ENCODE results near the gene ARHGAP6. TPM values are rescaled to one million over a fixed set of nuclear protein-coding genes. Genes with fewer than 3 reads are reported as not detected.

ARHGAP6 gene
- total and polyA plus RNA-seq, 2 donors (not counting 3 experiments of a cell fraction or from before 2014, with no cell fraction given), result 0.69 to 0.83 TPM

DNA sequence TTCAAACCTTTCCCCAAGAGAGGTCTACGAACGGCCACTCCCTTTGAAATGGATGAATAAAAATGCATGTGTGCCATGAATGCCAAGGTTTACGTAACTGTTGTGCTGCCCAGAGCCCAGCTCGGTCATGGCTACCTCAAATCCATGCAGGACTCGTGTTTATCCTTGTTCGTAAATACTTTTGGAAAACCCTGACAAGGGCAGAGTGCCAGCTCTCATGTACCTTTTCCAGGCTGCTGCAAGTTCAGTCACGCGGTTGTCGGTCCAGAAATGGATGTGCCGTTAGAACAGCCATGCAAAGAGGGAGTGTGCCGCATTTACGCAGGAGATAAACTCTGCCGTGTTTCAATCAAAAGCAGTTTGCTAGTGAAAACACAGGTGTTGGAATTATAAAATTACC, 249.1 kb downstream of the ARHGAP6 start:
- H3K36me3 ChIP-seq (ENCODE audit: control insufficient read depth in 2 of 2, extremely low read depth in 1 of 2, insufficient read depth in 2 of 2, low read length in 2 of 2), result no peaks in the 10 kb centered on the region
- H3K9ac ChIP-seq (replicated peaks; ENCODE audit: extremely low read depth, insufficient read depth, low read length), result no peak overlapping the region
- intact Hi-C loops (cut with micrococcal nuclease), result no loop called here
- BruUV-seq (replicated peaks), result no TSS peak
- no peaks in the 10 kb centered on the region for H3K79me2 ChIP-seq (ENCODE audit: control insufficient read depth, insufficient read depth, low read length)
- H3K4me2 ChIP-seq (ENCODE audit: insufficient read depth, low read length), result peak overlapping the region; percentile 39
- H3K9me1 ChIP-seq (replicated peaks; ENCODE audit: control insufficient read depth, extremely low read depth, insufficient read depth, low read length), result no peaks in the 10 kb centered on the region
- peak; percentile 20 for DNase-seq (ENCODE audit: low read depth, low spot score)
- dilution Hi-C loops (cut with MboI; ENCODE audit: extremely low pct_ligation_motif_present, low sequenced_read_pairs), result no loop called here
- CTCF ChIA-PET, result no interaction called here
- POLR2A ChIA-PET, result no interaction called here
- H2AFZ ChIP-seq (ENCODE audit: low read depth, low read length), result peak overlapping the region; percentile 34
- H3K4me1 ChIP-seq (ENCODE audit: control insufficient read depth, extremely low read depth, insufficient read depth, low read length), result peaks cover 11% of the 10 kb centered on the region
- H3K9me3 ChIP-seq (replicated peaks; ENCODE audit: control insufficient read depth, insufficient read depth, low read length), result no peaks in the 10 kb centered on the region
- no peak for FAIRE-seq
- no peak overlapping the region for H3K4me3 ChIP-seq (replicated peaks in 1 of 3; ENCODE audit: insufficient read depth in 1 of 3, low read depth in 1 of 3, low read length in 3 of 3)
- no peaks in the 10 kb centered on the region for H3K27me3 ChIP-seq (ENCODE audit: control insufficient read depth in 2 of 2, insufficient read depth in 2 of 2, low read length in 2 of 2)
- H4K20me1 ChIP-seq (replicated peaks; ENCODE audit: control insufficient read depth, extremely low read depth, insufficient read depth, low read length), result no peaks in the 10 kb centered on the region
- no peak for TF ChIP-seq JUN (IDR thresholded peaks at IDR 0.05; ENCODE audit: borderline replicate concordance, insufficient read depth, insufficient read length, low read depth)
- no peak for TF ChIP-seq GATA2 (IDR thresholded peaks at IDR 0.05; ENCODE audit: insufficient read depth, insufficient read length, low read depth, low read length)
- TF ChIP-seq MYC (IDR thresholded peaks at IDR 0.05; ENCODE audit: low read depth, low read length), result no peak
- TF ChIP-seq POLR2A (IDR thresholded peaks at IDR 0.05; ENCODE audit: low read depth, low read length), result no peak
- TF ChIP-seq FOS (IDR thresholded peaks at IDR 0.05; ENCODE audit: borderline replicate concordance, insufficient read depth, low read length), result no peak
- TF ChIP-seq POLR2AphosphoS5 (IDR thresholded peaks at IDR 0.05; ENCODE audit: insufficient read depth, low read depth, low read length), result no peak
- TF ChIP-seq, protein P1, sequence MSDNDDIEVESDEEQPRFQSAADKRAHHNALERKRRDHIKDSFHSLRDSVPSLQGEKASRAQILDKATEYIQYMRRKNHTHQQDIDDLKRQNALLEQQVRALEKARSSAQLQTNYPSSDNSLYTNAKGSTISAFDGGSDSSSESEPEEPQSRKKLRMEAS (IDR thresholded peaks at IDR 0.05; ENCODE audit: insufficient read depth, insufficient read length), result no peak
- TF ChIP-seq, protein P2, sequence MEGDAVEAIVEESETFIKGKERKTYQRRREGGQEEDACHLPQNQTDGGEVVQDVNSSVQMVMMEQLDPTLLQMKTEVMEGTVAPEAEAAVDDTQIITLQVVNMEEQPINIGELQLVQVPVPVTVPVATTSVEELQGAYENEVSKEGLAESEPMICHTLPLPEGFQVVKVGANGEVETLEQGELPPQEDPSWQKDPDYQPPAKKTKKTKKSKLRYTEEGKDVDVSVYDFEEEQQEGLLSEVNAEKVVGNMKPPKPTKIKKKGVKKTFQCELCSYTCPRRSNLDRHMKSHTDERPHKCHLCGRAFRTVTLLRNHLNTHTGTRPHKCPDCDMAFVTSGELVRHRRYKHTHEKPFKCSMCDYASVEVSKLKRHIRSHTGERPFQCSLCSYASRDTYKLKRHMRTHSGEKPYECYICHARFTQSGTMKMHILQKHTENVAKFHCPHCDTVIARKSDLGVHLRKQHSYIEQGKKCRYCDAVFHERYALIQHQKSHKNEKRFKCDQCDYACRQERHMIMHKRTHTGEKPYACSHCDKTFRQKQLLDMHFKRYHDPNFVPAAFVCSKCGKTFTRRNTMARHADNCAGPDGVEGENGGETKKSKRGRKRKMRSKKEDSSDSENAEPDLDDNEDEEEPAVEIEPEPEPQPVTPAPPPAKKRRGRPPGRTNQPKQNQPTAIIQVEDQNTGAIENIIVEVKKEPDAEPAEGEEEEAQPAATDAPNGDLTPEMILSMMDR (IDR thresholded peaks at IDR 0.05; ENCODE audit: extremely low read depth in 1 of 2, insufficient read depth in 1 of 2, low read depth in 1 of 2, low read length in 2 of 2), result no peak
- no peak for TF ChIP-seq EZH2 (IDR thresholded peaks at IDR 0.05; ENCODE audit: borderline replicate concordance, low read depth, low read length, severe bottlenecking)
- no peak overlapping the region for H3K27ac ChIP-seq (ENCODE audit: insufficient read depth, low read depth, low read length)
